ENCODE data around the gene CNOT6L.
"Not testable (repeated sequence)": the region's sequence is repeated elsewhere in the genome, so short reads cannot be mapped to it uniquely, and the experiment has no call there.

Gene CNOT6L

DNA sequence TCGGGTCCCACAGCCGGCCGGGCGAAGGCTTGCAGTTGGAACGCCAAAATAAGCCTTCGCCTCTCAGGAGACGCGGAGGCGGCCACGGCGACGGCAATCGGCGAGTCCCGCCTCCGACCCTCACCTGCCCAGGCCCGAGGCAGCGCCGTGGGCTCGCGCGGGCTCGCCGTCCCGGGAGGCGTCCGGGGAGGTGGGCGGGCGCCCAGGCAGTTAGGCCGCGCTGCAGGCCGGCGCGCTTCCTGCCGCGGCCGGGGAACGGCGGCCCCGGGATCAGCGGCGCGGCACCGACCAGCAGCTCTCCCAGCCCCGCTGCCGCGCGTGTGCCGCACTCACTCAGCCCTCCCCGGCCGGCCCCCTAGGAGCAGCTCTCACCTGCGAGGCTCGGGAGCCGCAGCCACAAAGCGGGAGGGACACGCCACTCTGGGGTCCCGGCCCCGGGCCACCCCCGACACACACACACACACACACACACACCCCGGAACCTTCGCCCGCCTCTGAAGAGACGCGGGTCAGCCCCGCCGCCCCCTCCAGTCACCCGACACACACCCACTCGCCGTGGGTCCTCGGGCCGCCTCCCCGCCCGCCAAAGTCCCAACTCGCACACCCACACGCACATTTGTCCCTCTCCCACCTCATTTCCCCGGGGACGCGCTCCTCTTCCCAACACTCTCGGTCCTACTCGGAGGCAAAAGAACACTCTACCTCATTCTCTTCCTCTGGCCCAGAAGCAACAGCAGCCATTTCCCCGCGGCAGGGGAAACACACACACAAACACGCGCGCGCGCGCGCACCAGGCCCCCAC lies at the start of gene CNOT6L:
CNOT6L (minus strand) TSS at position 767 of the 802 bp plus-strand sequence; CDS start at position 707, 60 bp downstream.
- peak in 1 of 2 experiments; percentile 19 for DNase-seq (ENCODE audit: low read depth in 2 of 2)

DNA sequence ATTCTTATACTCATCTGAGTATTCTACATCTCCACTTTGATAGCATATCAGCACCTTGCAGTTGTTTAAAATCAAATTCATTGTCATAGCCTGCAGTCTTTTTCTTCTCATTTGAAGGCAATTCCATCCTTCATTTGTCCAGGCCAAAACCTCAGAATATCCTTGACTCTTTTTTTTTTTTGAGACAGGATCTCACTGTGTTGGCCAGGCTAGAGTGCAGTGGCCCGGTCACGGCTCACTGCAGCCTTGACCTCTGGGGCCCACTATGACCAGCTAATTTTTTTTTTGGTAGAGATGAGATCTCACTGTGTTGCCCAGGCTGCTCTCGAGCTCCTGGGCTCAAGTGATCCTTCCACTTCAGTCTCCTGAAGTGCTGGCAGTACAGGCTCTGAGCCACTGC lies 46.1 kb upstream of the CNOT6L start:
- no peak for DNase-seq (ENCODE audit: low read depth in 2 of 2)

DNA sequence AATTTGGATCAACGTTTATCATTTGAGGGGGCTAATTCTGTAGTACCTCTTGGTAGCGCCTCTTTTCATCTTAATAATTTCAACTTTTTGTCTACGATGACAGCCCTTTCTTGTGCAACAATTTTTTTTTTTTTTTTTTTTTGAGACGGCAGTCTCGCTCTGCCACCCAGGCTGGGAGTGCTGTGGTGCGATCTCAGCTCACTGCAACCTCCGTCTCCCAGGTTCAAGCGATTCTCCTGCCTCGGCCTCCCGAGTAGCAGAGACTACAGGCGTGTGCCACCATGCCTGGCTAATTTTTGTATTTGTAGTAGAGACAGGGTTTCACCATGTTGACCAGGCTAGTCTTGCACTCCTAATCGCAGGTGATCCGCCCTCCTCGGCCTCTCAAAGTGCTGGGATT lies 44.2 kb upstream of the CNOT6L start:
- not testable (repeated sequence) for DNase-seq (ENCODE audit: low read depth in 2 of 2)

DNA sequence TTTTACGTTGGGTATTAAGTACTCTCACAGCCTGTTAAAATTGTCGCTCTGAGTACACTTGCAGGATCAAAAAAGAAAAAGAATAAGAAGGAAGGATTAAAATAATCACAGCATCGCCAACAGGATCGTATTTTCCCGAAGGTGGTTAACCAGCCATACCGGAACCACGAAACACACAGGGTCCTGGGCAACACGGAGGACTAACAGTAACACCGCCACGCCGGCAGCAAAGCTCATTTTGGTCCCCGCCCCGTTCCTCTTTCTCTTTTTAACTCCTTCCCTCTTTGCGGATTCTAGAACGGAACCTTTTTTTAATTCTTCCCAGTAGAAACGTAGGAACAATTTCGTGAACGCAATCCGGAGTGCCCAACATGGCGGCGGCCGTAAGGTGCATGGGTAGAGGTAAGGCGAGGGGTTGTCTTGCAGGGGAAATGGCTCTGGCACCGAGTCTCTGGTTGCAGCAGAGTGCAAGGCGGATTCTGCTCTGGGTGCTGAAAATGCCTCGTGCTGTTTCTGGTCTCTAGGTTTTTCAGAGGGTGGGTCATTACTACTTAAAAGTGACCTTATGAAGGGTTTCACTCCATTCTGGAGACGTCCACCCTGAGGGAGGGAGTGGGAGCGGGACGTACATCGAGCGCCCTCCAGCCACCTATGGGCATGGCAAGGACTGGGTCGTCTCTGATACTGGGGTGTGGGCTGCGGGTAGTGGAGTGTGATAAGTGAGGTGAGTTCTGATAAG lies 43.5 kb upstream of the CNOT6L start, which contains the start of gene MRPL1:
MRPL1 (plus strand) TSS at position 353 of the 739 bp plus-strand sequence; CDS start at position 372, 19 bp downstream.
- peak; percentile 89 to 91 for DNase-seq (ENCODE audit: low read depth in 2 of 2)

DNA sequence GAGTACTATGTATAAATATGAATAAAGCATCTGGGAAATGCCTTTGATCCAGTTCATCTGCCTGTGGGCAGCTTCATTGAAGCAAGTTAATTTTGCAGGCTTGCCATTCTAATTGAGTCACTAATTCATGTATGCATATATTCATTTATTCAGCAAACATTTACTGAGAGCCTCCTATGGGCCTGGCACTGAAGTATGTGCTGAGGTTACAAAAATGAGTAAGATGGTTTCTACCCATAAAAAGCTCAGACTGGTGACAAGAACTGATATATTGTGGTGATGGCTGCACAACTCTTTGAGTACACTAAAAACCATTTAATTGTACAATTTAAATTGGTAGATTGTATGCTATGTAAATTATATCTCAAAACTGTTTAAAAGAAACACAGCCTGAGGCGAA lies 42.3 kb upstream of the CNOT6L start:
- no peak for DNase-seq (ENCODE audit: low read depth in 2 of 2)

DNA sequence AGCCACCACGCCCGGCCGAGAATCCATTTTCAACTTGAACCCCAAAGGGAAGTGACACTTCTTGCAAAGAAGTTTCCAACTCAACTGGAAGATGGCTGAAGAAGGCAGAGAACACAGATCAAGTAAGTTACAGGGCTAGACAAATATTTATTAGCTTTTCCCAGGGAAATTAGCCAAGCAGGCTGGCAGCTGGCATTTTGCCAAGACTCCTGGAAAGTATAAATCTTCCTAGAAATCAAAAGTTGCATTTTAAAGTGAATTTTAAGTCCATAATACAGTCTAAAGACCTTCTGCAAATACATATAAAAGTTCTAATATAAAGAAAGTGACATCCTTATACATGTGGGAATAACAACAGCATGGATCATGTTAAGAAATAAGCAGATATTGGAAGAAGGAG lies 40.1 kb upstream of the CNOT6L start:
- no peak for DNase-seq (ENCODE audit: low read depth in 2 of 2)

DNA sequence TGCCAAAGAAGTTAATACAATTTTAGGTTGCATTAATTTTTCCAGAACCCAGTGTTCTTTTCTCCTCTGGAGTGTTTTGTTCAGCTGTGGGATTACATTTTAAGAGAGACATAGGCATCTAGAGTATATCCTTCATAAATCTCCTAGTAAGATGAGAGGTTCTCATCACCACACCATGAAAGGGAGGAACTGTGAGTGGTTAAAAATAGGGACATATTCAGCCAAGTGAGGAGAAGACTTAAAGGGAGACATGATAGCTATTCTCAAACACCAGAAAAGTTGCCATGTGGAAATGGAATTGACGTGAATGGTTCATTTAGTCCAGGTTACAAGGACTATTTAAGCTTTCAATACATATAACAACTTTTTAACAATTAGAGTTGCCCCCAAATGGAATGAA lies 37.0 kb upstream of the CNOT6L start:
- DNase-seq (ENCODE audit: low read depth in 2 of 2), result no peak

DNA sequence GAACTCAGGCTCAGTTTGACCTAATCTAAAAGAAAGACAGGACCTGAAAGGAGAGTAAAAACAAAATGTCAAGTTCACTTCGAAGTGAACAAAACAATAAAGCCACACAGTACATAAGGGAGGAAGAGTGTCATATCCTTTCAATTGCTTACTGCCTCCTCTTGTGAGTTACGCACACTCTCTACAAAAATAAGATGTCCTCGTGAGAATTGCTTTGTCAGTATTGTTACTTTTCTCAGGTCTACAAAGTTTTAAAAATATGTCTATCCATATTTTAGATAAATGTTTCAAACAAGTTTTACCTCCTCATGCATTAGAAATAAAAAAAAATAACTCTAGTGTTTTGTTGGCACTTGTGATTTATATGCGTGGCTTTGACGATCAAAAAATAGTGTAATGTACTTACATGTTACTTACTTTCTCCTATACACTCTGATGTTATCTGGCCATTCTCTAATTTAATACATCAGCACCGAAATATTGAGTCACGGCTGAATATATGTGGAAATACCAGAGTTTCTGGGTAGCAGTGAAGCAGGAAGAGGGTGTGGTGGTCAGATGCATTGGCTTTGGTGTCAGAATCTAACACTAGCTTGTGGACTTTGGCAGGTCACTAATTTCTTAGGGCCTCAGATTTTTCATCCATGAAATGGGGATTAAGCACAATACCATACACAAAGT lies 35.4 kb upstream of the CNOT6L start:
- DNase-seq (ENCODE audit: low read depth in 2 of 2), result no peak

DNA sequence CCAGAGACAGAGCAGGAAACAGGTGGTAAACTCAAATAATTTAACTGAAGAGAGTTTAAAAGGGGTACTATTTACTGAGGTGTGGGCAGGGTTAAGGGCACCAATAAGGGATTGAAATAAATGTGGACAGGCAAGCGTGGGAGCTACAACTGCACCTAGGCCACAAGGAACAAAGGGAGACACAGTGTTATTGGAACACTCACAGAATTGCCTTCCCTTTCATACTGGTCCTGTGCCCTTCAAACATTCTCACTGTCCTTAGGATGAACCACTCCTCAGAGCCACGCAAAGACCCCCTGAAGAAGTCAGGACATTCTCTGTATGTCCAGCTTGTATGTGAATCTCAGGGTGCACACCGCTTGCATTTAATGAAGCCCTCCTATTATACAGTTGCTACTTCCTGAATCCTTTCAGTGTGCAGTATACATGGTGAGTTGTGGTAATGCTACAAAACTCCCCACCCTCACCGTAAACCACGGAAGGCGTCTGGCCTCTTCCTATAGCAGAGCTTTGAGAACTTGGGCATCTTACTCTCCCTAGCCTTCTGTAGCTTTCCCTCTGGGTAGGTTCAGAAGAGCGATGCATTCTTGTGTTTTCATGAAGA lies 33.8 kb upstream of the CNOT6L start:
- DNase-seq (ENCODE audit: low read depth in 2 of 2), result no peak

DNA sequence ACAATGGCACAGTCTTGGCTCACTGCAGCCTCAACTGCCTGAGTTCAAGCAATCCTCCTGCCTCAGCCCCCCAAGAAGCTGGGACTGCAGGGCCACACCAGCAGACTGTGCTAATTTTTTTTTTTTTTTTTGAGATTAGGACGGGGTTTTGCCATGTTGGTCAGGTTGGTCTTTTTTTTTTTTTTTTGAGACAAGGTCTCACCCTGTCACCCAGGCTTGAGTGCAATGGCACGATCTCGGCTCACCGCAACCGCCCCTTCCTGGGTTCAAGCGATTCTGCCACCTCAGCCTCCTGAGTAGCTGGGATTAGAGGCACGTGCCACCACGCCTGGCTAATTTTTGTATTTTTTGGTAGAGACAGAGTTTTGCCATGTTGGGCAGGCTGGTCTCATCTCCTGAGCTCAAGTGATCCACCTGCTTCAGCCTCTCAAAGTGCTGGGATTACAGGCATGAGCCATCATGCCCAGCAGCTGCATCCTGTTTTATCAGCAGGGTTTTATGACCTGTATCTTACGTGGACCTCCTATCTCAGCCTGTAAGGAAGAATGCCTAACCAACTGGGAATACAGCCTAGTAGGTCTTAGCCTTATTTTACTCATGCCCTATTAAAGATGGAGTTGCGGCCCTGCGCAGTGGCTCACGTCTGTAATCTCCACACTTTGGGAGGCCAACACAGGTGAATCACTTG lies 30.3 kb upstream of the CNOT6L start:
- DNase-seq (ENCODE audit: low read depth in 2 of 2), result no peak

DNA sequence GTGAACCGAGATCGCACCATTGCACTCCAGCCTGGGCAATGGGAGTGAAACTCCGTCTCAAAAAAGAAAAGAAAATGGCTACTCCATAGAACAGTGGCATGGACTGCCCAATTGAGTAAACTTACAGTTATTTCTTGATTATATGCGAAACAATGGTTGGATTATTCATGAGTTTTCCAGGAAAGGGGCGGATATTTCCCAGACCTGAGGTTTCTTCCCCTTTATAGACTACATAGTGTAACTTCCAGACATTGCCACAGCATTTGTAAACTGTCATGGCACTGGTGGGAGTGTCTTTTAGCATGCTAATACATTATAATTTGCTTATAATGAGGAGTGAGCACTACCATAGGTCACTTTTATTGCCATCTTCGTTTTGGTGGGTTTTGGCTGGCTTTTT lies 29.3 kb upstream of the CNOT6L start:
- DNase-seq (ENCODE audit: low read depth in 2 of 2), result no peak

DNA sequence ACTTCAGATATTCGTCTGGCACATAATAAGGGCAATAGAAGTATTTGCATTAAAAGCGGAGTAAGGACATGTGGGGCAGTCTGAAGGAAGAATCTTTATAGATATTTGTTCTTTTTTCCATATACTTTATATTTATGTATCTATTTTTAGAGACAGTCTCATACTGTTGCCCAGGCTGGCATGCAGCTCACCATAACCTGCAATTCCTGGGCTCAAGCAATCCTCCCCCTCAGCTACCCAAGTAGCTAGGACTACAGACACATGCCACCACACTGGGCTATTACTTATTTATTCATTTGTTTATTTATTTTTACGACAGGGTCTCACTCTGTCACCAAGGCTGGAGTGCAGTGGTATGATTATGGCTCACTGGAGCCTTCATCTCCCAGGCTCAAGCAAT lies 26.8 kb upstream of the CNOT6L start:
- no peak for DNase-seq (ENCODE audit: low read depth in 2 of 2)

DNA sequence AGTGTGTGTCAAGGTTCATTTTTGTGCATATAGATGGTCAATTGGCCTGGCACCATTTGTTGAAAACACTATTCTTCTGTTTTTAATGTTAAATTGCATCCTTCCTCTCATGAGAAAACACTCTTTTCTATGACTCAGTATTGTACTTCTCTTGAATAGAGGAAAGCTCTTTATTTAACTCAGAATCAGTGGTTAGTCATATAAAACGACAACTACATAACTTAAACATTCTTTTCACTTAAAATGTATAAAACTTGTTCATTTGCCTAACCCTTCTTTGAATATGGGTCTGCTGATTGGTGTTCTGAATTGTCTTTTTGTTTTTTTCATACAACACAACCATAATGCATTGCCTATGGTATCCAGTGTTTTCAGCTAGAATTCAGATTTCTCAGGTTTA lies 26.2 kb upstream of the CNOT6L start:
- no peak for DNase-seq (ENCODE audit: low read depth in 2 of 2)

DNA sequence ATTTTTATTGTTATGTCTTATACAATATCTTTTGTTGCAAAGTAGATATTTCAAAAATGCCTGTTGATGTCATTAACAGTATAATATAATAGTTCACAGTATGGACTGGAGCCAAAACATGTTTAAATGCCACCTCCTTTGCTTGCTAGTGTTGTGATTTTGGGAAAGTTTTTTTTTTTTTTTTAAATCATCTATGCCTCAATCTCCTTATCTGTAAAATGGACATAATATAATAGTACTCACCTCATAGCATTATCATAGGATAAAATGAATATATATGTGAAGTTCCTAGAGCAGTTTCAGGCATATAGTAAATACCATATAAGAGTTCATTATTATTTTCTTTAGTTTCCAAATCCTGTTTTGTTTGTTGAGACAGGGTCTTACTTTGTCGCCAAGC lies 25.2 kb upstream of the CNOT6L start:
- no peak for DNase-seq (ENCODE audit: low read depth in 2 of 2)

DNA sequence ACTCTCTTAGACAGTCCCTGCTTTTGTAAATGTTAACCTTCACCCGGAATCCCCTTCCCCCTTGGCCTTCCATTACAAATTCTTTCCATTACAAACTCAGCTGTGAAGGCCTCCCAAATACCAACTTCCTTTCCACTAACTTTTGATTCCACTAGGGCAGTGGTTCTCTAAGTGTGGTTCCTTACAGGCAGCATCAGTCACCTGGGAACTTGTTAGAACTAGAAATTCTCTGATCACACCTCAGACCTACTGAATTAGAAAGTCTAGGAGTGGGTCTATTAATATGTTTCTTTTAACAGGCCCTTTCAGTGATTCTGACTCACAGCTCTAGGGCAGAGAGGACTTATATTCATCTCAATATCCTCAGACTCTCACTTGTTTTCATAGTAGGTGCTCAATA lies 24.5 kb upstream of the CNOT6L start:
- no peak for DNase-seq (ENCODE audit: low read depth in 2 of 2)

DNA sequence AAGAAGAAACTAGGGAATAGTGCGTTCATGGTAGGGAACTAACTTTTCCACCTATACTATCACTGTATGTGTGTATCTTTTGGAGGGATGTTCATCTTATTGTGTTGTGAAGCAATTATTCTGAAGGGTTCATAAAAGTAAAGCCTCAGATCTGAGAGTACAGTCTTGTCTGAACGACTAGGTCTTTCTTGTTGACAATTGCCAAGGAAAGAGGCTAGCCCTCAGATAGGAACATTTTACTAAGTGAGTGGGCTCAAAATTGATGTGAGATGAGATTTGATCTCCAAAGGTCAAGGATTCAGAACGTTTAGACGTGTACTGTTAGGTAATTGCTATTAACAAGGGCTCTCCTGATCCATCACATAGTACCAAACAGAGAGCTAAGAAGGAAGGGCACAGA lies 15.2 kb upstream of the CNOT6L start:
- DNase-seq (ENCODE audit: low read depth in 2 of 2), result no peak

DNA sequence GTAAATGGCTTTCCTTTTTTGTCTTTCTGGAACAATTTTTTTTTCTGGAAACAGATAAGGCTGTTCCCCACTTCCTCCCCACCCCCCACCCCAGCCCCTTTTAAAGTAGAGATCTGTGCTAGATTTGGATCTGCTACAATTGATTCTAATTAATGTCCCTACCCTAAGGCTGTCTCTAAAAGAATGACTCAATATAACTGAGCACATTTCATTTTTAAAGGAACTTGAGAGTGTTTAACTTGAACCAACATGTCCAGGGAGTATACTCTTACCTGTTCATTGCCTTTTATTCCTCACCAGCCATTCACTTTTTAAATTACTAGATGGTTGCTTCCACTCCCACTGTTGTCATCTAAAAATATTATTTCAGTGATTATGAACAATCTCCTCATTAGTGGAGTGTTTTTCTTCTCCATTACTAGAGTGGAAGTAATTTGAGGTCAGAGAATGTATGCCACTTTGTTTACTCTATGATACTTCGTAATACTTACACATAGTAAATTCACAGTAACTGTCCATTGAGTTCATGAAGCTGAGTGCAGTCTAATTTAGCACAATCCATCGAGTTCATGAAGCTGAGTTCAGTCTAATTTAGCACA lies 14.1 kb upstream of the CNOT6L start:
- no peak for DNase-seq (ENCODE audit: low read depth in 2 of 2)

DNA sequence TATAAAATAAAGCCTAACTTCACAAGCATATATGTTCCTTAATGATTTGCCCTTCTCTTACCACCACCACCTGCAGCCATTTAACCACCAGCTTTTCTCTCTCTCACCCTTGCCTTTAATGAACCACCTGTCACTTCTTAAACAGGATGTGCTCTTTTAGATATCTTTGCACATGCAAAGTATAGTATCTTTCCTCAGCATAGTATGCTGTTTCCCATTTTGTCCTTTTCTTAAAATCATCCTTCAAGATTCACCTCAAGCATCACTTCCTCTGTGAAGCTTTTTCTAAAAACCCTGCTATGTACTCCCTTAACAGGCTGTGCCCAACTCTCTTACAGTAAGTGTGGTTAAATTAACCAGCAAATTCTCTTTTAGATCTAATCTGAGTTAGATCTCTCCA lies 8.2 kb upstream of the CNOT6L start:
- DNase-seq (ENCODE audit: low read depth in 2 of 2), result no peak

DNA sequence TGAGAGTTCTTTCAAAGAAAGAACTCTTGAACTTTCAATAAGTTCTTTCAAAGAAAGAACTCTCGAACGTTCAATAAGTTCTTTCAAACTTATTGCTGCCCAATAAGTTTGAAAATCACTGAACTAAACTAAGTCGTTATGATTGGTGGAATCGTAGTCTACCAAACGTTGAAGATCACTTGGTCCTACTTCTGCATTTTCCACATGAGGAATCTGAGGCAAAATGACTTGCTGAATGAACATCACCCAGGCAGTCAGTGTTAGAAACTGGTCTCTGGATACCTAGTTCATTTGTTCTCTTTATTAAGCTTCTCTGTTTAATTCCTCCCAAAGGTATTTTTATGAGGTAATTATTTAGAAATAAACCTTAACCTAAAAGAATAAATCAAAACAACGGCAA lies 7.1 kb upstream of the CNOT6L start:
- DNase-seq (ENCODE audit: low read depth in 2 of 2), result no peak

DNA sequence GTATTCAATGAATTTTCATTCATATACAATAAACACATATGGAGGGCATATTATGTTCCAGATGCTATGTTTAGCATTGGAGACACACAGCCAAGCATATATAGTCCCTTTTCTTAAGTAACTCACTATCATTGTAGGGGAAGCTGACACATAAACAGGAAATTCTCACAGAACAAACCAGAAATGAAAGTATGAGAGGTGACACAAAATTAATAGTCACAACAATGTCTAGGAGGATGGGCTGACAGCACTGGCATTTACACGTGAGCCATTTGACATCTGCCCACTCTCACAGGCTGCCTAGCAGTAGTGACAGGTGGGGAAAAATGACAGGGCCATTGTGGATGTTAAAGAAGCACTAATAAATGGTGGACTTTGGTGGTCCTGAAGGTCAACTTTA lies 2.6 kb upstream of the CNOT6L start:
- no peak for DNase-seq (ENCODE audit: low read depth in 2 of 2)

All from fibroblast of skin of left biceps (primary cell).